HUES6 (cell line): ENCODE data around the gene RER1.

ENCODE experiments used
- H3K27ac ChIP-seq: 2 replicates; pipeline ENCODE4 v1.7.0; 2013; ENCODE audit warnings: low read depth, mild to moderate bottlenecking, low read length, inconsistent platforms
- H3K27me3 ChIP-seq: 2 replicates; pipeline ENCODE4 v1.6.1; 2013; ENCODE audit warnings: low read length; ENCODE audit not compliant: control insufficient read depth, insufficient read depth
- H3K36me3 ChIP-seq: 2 replicates; pipeline ENCODE4 v1.6.1; 2013; ENCODE audit warnings: low read length; ENCODE audit not compliant: control insufficient read depth, insufficient read depth
- H3K4me1 ChIP-seq: 2 replicates; pipeline ENCODE4 v1.6.1; 2013; ENCODE audit warnings: low read length; ENCODE audit not compliant: control insufficient read depth, insufficient read depth
- H3K4me3 ChIP-seq: 2 replicates; pipeline ENCODE4 v1.5.1; 2013; ENCODE audit warnings: low read depth, low read length
- H3K9ac ChIP-seq: one replicate; pipeline ENCODE4 v1.6.1; 2013; ENCODE audit warnings: mild to moderate bottlenecking, low read length
- H3K9me3 ChIP-seq: 2 replicates; pipeline ENCODE4 v1.6.1; 2013; ENCODE audit warnings: low read depth, low read length; ENCODE audit not compliant: control insufficient read depth, insufficient read depth

Gene RER1

GRCh38 chr1:2378956-2379732 lies 12.5 kb upstream of the RER1 start:
- Histone ChIP-seq H3K9ac (no peak overlapping the region), H3K36me3 (no peaks in the 10 kb centered on the region), H3K4me1 (no peaks in the 10 kb centered on the region), H3K9me3 (no peaks in the 10 kb centered on the region), H3K4me3 (no peak overlapping the region), H3K27ac (no peak overlapping the region), H3K27me3 (no peaks in the 10 kb centered on the region)

DNA sequence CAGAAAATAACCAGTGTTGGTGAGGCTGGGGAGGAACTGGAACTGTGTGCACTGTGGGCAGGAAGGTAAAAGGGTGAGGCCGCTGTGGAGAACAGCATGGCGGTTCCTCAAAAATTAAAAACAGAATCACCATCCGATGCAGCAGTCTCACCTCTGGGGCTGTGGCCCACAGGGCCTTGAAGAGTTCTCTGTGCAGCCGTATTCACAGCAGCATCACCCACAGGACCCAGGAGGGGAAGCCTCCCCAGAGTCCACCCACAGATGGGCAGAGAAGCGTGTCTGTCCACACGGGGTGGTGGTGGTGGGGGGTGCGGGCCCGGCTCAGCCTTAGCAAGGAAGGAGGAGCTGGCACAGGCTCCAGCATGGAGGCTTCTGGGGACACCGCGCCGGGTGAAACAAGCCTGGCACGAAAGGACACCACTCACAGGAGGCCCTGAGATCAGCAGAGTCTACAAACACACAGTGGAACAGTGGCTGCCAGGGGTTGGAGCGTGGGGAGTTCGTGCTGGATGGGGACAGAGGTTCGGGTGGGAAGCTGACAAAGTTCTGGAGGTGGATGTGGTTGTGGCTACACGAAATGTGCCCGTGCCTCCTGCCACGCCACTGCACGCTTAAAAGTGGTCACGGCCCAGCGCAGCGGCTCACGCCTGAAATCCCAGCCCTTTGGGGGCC lies 11.8 kb upstream of the RER1 start:
- Histone ChIP-seq H3K4me3 (no peak overlapping the region), H3K4me1 (no peaks in the 10 kb centered on the region)

GRCh38 chr1:2380816-2381591 lies 10.6 kb upstream of the RER1 start:
- no peak overlapping the region for H3K27ac ChIP-seq
- H3K4me3 ChIP-seq: no peak overlapping the region
- H3K9me3 ChIP-seq: no peaks in the 10 kb centered on the region
- H3K36me3 ChIP-seq: no peaks in the 10 kb centered on the region
- no peak overlapping the region for H3K9ac ChIP-seq
- H3K4me1 ChIP-seq: no peaks in the 10 kb centered on the region
- H3K27me3 ChIP-seq: no peaks in the 10 kb centered on the region

More for the DNA sequence above, 11.8 kb upstream of the RER1 start:
- Histone ChIP-seq H3K27ac (no peak overlapping the region), H3K27me3 (no peaks in the 10 kb centered on the region), H3K9ac (no peak overlapping the region), H3K9me3 (no peaks in the 10 kb centered on the region), H3K36me3 (no peaks in the 10 kb centered on the region)

DNA sequence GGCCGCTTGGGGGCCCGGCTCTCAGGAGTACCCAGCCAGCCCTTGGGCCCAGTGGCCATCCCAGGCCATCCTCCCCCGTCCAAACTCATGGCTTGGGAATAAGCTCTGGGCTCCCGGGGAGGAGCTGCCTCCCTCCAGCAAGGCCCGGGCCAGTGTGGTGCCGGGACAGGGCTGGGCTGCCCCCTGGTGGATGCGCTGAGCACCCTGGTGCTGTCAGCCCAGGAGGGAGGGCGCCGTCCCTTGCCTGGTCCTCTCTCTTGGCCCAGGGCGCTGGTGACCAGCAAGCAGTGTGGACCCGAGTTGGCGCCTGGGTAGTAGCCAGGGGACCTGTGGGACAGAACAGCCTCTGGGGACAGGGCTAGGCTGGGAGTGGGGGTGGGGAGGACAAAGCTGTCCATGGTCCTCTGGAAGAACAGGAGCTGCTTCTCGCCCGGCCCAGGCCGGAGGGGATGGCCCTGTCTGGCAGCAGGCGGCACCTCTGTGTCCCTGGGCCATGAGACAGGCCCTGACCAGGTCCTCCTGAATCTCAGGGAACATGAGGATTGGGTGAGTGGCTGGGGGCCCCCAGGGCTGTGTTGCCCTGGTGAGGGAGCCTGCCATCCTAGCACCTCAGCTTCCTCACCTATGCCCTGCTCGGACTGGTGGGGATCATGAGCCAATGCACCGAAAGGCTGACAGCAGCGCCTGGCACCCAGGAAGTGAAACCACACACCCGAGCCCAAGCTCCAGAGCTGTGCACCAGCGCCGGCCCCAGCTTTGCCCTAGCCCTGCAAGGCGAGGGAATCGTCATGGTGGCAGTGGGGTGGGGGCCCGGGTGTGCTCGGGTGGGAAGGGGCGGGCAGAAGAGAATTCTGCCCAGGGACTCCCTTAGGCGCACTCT lies 9.7 kb upstream of the RER1 start:
- no peaks in the 10 kb centered on the region for H3K27me3 ChIP-seq

GRCh38 chr1:2382621-2383361 lies 8.8 kb upstream of the RER1 start:
- Histone ChIP-seq H3K4me1 (no peaks in the 10 kb centered on the region), H3K9me3 (no peaks in the 10 kb centered on the region), H3K9ac (no peak overlapping the region), H3K36me3 (peaks cover 8% of the 10 kb centered on the region), H3K4me3 (no peak overlapping the region), H3K27me3 (no peaks in the 10 kb centered on the region), H3K27ac (no peak overlapping the region)

More for the DNA sequence above, 9.7 kb upstream of the RER1 start:
- Histone ChIP-seq H3K36me3 (peaks cover under 1% of the 10 kb centered on the region; the same call in 1 of the 2 replicates), H3K9me3 (no peaks in the 10 kb centered on the region), H3K4me3 (no peak overlapping the region), H3K9ac (no peak overlapping the region), H3K27ac (no peak overlapping the region), H3K4me1 (no peaks in the 10 kb centered on the region)

DNA sequence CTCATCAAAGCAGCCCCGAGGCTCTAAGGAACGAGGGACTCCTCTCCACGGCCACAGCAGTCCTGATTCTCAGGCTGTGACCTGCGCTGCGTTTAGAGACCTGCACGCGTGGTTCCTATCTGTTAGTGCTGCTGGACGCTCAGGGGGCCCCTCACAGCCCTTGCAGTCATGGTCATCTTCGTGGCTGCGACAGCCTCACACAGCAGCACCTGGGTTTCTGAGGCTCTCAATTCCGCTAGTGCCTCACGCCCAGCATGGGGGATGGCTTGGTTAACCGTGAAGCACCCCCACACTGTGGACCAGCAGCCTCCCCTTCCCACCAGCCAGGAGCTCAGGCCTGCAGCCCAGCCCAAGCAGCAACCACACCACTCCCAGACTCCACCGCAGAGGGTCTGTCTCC lies 8.1 kb upstream of the RER1 start:
- Histone ChIP-seq H3K9ac (no peak overlapping the region), H3K27me3 (no peaks in the 10 kb centered on the region), H3K27ac (no peak overlapping the region), H3K9me3 (no peaks in the 10 kb centered on the region), H3K4me1 (no peaks in the 10 kb centered on the region), H3K4me3 (no peak overlapping the region), H3K36me3 (peaks cover 11% of the 10 kb centered on the region)

GRCh38 chr1:2384130-2384860 lies 7.3 kb upstream of the RER1 start:
- Histone ChIP-seq H3K27ac (no peak overlapping the region), H3K9me3 (no peaks in the 10 kb centered on the region), H3K9ac (no peak overlapping the region), H3K36me3 (peaks cover 11% of the 10 kb centered on the region), H3K4me3 (no peak overlapping the region), H3K4me1 (no peaks in the 10 kb centered on the region), H3K27me3 (no peaks in the 10 kb centered on the region)

GRCh38 chr1:2384941-2385481 lies 6.6 kb upstream of the RER1 start:
- Histone ChIP-seq H3K9ac (no peak overlapping the region), H3K27me3 (no peaks in the 10 kb centered on the region), H3K9me3 (no peaks in the 10 kb centered on the region), H3K27ac (no peak overlapping the region), H3K4me1 (no peaks in the 10 kb centered on the region), H3K4me3 (no peak overlapping the region), H3K36me3 (peaks cover 16% of the 10 kb centered on the region)

GRCh38 chr1:2385606-2386280 lies 5.9 kb upstream of the RER1 start:
- H3K4me3 ChIP-seq: no peak overlapping the region
- no peak overlapping the region for H3K9ac ChIP-seq
- no peaks in the 10 kb centered on the region for H3K27me3 ChIP-seq
- H3K36me3 ChIP-seq: peaks cover 18% of the 10 kb centered on the region
- H3K4me1 ChIP-seq: no peaks in the 10 kb centered on the region
- no peaks in the 10 kb centered on the region for H3K9me3 ChIP-seq
- H3K27ac ChIP-seq: no peak overlapping the region
